Neuronal stem cell (in vitro differentiated cells): ENCODE data around the gene CFAP77.

Source experiments
- DNase-seq: peaks from one replicate; pipeline ENCODE4 v3.0.0-alpha.2; 2013; ENCODE audit warnings: low spot score
- H2AFZ ChIP-seq: one replicate; pipeline ENCODE4 v1.6.1; 2013; ENCODE audit warnings: mild to moderate bottlenecking, low read length, inconsistent platforms
- H2AK5ac ChIP-seq: 2 replicates; pipeline ENCODE4 v1.6.1; 2013; ENCODE audit warnings: low read depth, mild to moderate bottlenecking, inconsistent platforms, low read length, moderate library complexity, mixed read lengths
- H2BK120ac ChIP-seq: 2 replicates; pipeline ENCODE4 v1.6.1; 2013; ENCODE audit warnings: low read depth, mild to moderate bottlenecking, inconsistent platforms, low read length, moderate library complexity, mixed read lengths
- H2BK12ac ChIP-seq: one replicate; pipeline ENCODE4 v1.6.1; 2013; ENCODE audit warnings: low read length, inconsistent platforms
- H2BK15ac ChIP-seq: 2 replicates; pipeline ENCODE4 v1.6.1; 2013; ENCODE audit warnings: mild to moderate bottlenecking, low read length, inconsistent platforms, mixed read lengths
- H2BK5ac ChIP-seq: one replicate; pipeline ENCODE4 v1.6.1; 2013; ENCODE audit warnings: inconsistent platforms, mild to moderate bottlenecking, low read length, moderate library complexity
- H3K14ac ChIP-seq: one replicate; pipeline ENCODE4 v1.6.1; 2013; ENCODE audit warnings: low read length, inconsistent platforms
- H3K18ac ChIP-seq: 2 replicates; pipeline ENCODE4 v1.6.1; 2013; ENCODE audit warnings: low read length, inconsistent platforms
- H3K23ac ChIP-seq: 2 replicates; pipeline ENCODE4 v1.6.1; 2013; ENCODE audit warnings: low read depth, mild to moderate bottlenecking, mixed read lengths, low read length, inconsistent platforms; ENCODE audit not compliant: poor library complexity
- H3K27ac ChIP-seq: replicated peaks from 3 replicates; pipeline ENCODE4 v1.5.1; 2013; ENCODE audit warnings: low read length, inconsistent platforms
- H3K27me3 ChIP-seq, 3 experiments: 2 replicates each; pipeline ENCODE4 v1.6.1; 2013; ENCODE audit warnings: low read length in 3 of 3, mild to moderate bottlenecking in 2 of 3, inconsistent platforms in 1 of 3, low read depth in 1 of 3, mixed read lengths in 1 of 3, moderate library complexity in 1 of 3; ENCODE audit not compliant: control insufficient read depth in 3 of 3, insufficient read depth in 3 of 3
- H3K36me3 ChIP-seq, 2 donors: replicated peaks in 1 of 2; 2 replicates each; pipeline ENCODE4 v1.6.1; 2013; ENCODE audit warnings: low read length in 2 of 2; ENCODE audit not compliant: control insufficient read depth in 2 of 2, insufficient read depth in 2 of 2
- H3K4ac ChIP-seq: 2 replicates; pipeline ENCODE4 v1.6.1; 2013; ENCODE audit warnings: inconsistent platforms, mild to moderate bottlenecking, low read length, moderate library complexity
- H3K4me1 ChIP-seq, 2 donors: 1 replicate in 1 of 2; 2 replicates in 1 of 2; pipeline ENCODE4 v1.6.1; 2013; ENCODE audit warnings: low read length in 2 of 2, low read depth in 1 of 2; ENCODE audit not compliant: control insufficient read depth in 2 of 2, insufficient read depth in 1 of 2
- H3K4me2 ChIP-seq: one replicate; pipeline ENCODE4 v1.6.1; 2013; ENCODE audit warnings: mild to moderate bottlenecking, low read length, inconsistent platforms; ENCODE audit not compliant: insufficient read depth, poor library complexity, severe bottlenecking
- H3K4me3 ChIP-seq, 2 donors: 2 replicates each; pipeline ENCODE4 v1.5.1; 2013; ENCODE audit warnings: low read length in 2 of 2, mild to moderate bottlenecking in 2 of 2, inconsistent platforms in 1 of 2, moderate library complexity in 1 of 2
- H3K79me1 ChIP-seq: one replicate; pipeline ENCODE4 v1.6.1; 2013; ENCODE audit warnings: low read depth, mild to moderate bottlenecking, inconsistent platforms, low read length, moderate library complexity
- H3K9ac ChIP-seq: one replicate; pipeline ENCODE4 v1.6.1; 2013; ENCODE audit warnings: mild to moderate bottlenecking, low read depth, low read length, inconsistent platforms; ENCODE audit not compliant: poor library complexity
- H3K9me3 ChIP-seq, 2 donors: replicated peaks in 1 of 2; 2 replicates each; pipeline versions ENCODE3 to v1.6.1; 2013; ENCODE audit warnings: low read length in 2 of 2, mild to moderate bottlenecking in 2 of 2, inconsistent platforms in 1 of 2, low read depth in 1 of 2, mixed read lengths in 1 of 2, moderate library complexity in 1 of 2; ENCODE audit not compliant: control insufficient read depth in 2 of 2, insufficient read depth in 1 of 2
- H4K8ac ChIP-seq: one replicate; pipeline ENCODE4 v1.6.1; 2013; ENCODE audit warnings: low read depth, mild to moderate bottlenecking, inconsistent platforms, low read length, moderate library complexity
- H4K91ac ChIP-seq: one replicate; pipeline ENCODE4 v1.6.1; 2013; ENCODE audit warnings: low read length, low read depth, mild to moderate bottlenecking, inconsistent platforms; ENCODE audit not compliant: poor library complexity
- WGBS, 2 donors: extraction: QIAGEN DNeasy Blood & Tissue Kit; methylation state at CpG; one replicate each; pipeline ENCODE4 v1.1.7; 2013; ENCODE audit warnings: missing lambda C conversion rate in 2 of 2, mixed read lengths in 1 of 2; ENCODE audit not compliant: insufficient read length in 2 of 2, insufficient replicate concordance in 1 of 2; ENCODE audit errors: extremely low coverage in 2 of 2; 5-methylcytosine and 5-hydroxymethylcytosine counted together

The CFAP77 gene

GRCh38 chr9:132586830-132587591 lies 177.0 kb downstream of the CFAP77 start:
- Histone ChIP-seq H2BK120ac (no peak overlapping the region), H2AK5ac (no peak overlapping the region), H3K79me1 (no peaks in the 10 kb centered on the region), H4K8ac (no peak overlapping the region), H2AFZ (peak overlapping the region; percentile 53), H2BK12ac (no peak overlapping the region), H3K14ac (no peak overlapping the region), H3K9ac (peak overlapping the region; percentile 53), H3K4ac (no peak overlapping the region), H3K4me1 (peaks cover 5 to 11% of the 10 kb centered on the region in 2 donors), H2BK15ac (peak overlapping the region; percentile 35), H3K27me3 (peaks cover 70 to 99% (median 98%) of the 10 kb centered on the region in 3 experiments), H4K91ac (no peak overlapping the region), H3K36me3 (no peaks in the 10 kb centered on the region), H2BK5ac (no peak overlapping the region), H3K9me3 (peaks cover 0 to 2% of the 10 kb centered on the region in 2 donors), H3K23ac (peak overlapping the region; percentile 50), H3K4me2 (no peak overlapping the region), H3K27ac (no peak overlapping the region), H3K18ac (peak overlapping the region; percentile 62), H3K4me3 (peak overlapping the region in 1 of 2 donors; percentile 53)
- WGBS, 2 donors, result no CpG with 5 or more reads among the region's 74 CpGs
- DNase-seq, result no peak

- Histone ChIP-seq H3K4me1 (peaks cover 6 to 17% of the 10 kb centered on the region in 2 donors), H4K91ac (no peak overlapping the region), H3K9ac (no peak overlapping the region), H4K8ac (no peak overlapping the region), H3K79me1 (no peaks in the 10 kb centered on the region), H2BK120ac (no peak overlapping the region), H2BK5ac (no peak overlapping the region), H2AK5ac (no peak overlapping the region), H3K27me3 (peaks cover 67 to 95% (median 94%) of the 10 kb centered on the region in 3 experiments), H3K36me3 (no peaks in the 10 kb centered on the region), H2BK12ac (no peak overlapping the region), H2BK15ac (peak overlapping the region; percentile 35), H3K9me3 (peaks cover 0 to 2% of the 10 kb centered on the region in 2 donors), H2AFZ (no peak overlapping the region), H3K18ac (no peak overlapping the region), H3K4me3 (peak overlapping the region in 1 of 2 donors; percentile 2), H3K23ac (peak overlapping the region; percentile 50), H3K27ac (no peak overlapping the region), H3K14ac (no peak overlapping the region), H3K4me2 (no peak overlapping the region), H3K4ac (no peak overlapping the region)
- WGBS, 2 donors, result no CpG with 5 or more reads among the region's 6 CpGs
- no peak for DNase-seq
These were observed 177.6 kb downstream of the CFAP77 start for GRCh38 chr9:132587592-132587955.

GRCh38 chr9:132588098-132588497 lies 178.1 kb downstream of the CFAP77 start:
- no peak for DNase-seq
- no peak overlapping the region for H3K27ac ChIP-seq
- no peak overlapping the region for H3K23ac ChIP-seq

GRCh38 chr9:132588501-132589147 lies 178.6 kb downstream of the CFAP77 start:
- Histone ChIP-seq H3K4ac (no peak overlapping the region), H2BK12ac (no peak overlapping the region), H3K9me3 (peaks cover 0 to 2% of the 10 kb centered on the region in 2 donors), H3K23ac (peak overlapping the region; percentile 69), H3K18ac (no peak overlapping the region), H3K27ac (no peak overlapping the region), H3K4me1 (peaks cover 6 to 17% of the 10 kb centered on the region in 2 donors), H2AFZ (no peak overlapping the region), H3K14ac (no peak overlapping the region), H4K91ac (no peak overlapping the region), H3K4me3 (no peak overlapping the region), H3K36me3 (peaks cover 0 to 4% of the 10 kb centered on the region in 2 donors), H2AK5ac (no peak overlapping the region), H3K79me1 (no peaks in the 10 kb centered on the region), H2BK5ac (no peak overlapping the region), H4K8ac (no peak overlapping the region), H2BK120ac (no peak overlapping the region), H2BK15ac (no peak overlapping the region), H3K27me3 (peaks cover 61 to 85% (median 83%) of the 10 kb centered on the region in 3 experiments), H3K9ac (no peak overlapping the region), H3K4me2 (no peak overlapping the region)
- no CpG with 5 or more reads among the region's 28 CpGs for WGBS, 2 donors
- DNase-seq, result no peak

More at GRCh38 chr9:132588098-132588497, 178.1 kb downstream of the CFAP77 start:
- Histone ChIP-seq H3K79me1 (no peaks in the 10 kb centered on the region), H2AFZ (no peak overlapping the region), H3K14ac (no peak overlapping the region), H3K4ac (no peak overlapping the region), H2AK5ac (no peak overlapping the region), H3K4me3 (no peak overlapping the region), H3K27me3 (peaks cover 63 to 90% (median 88%) of the 10 kb centered on the region in 3 experiments), H2BK15ac (no peak overlapping the region), H3K9me3 (peaks cover 0 to 2% of the 10 kb centered on the region in 2 donors), H3K18ac (no peak overlapping the region), H3K36me3 (no peaks in the 10 kb centered on the region), H3K4me2 (no peak overlapping the region), H3K9ac (no peak overlapping the region), H2BK120ac (no peak overlapping the region), H2BK12ac (no peak overlapping the region), H4K8ac (no peak overlapping the region), H2BK5ac (no peak overlapping the region), H3K4me1 (peaks cover 6 to 17% of the 10 kb centered on the region in 2 donors), H4K91ac (no peak overlapping the region)
- WGBS, 2 donors, result no CpG with 5 or more reads among the region's 12 CpGs
